Natural killer cell (primary cell): Measurements from ENCODE around the gene SMAD5. TPM values are rescaled to one million over a fixed set of nuclear protein-coding genes. Genes with fewer than 3 reads are reported as not detected.

Experiments
- ATAC-seq, 3 donors: fragments of 150-1000 bp in 2 of 3; fragments of 200-7000 bp in 1 of 3; cut with Tn5 transposase; 1 replicate in 1 of 3; 2 replicates in 2 of 3; pipeline ENCODE4 v1.10.0; 2021; ENCODE audit warnings: mild to moderate bottlenecking in 2 of 3, moderate library complexity in 2 of 3
- DNase-seq, 2 donors: peaks; one replicate each; pipeline versions ENCODE4 v3.0.0 to v3.0.0-alpha.2; 2013 to 2021; ENCODE audit warnings: mixed read lengths in 1 of 2
- H3K27ac ChIP-seq: one replicate; pipeline ENCODE4 v1.5.1; 2013; ENCODE audit warnings: mild to moderate bottlenecking, low read length
- H3K27me3 ChIP-seq: one replicate; pipeline ENCODE4 v1.6.1; 2013; ENCODE audit warnings: low read length; ENCODE audit not compliant: control insufficient read depth, insufficient read depth
- H3K36me3 ChIP-seq: one replicate; pipeline ENCODE4 v1.6.1; 2013; ENCODE audit warnings: low read length; ENCODE audit not compliant: control insufficient read depth, insufficient read depth
- H3K4me1 ChIP-seq: one replicate; pipeline ENCODE4 v1.6.1; 2013; ENCODE audit warnings: low read length; ENCODE audit not compliant: control insufficient read depth, insufficient read depth
- H3K4me3 ChIP-seq: one replicate; pipeline ENCODE4 v1.5.1; 2013; ENCODE audit warnings: low read length
- H3K9me3 ChIP-seq: one replicate; pipeline ENCODE4 v1.6.1; 2013; ENCODE audit warnings: low read length; ENCODE audit not compliant: control insufficient read depth, insufficient read depth
- H3K27ac Mint-ChIP-seq, 2 donors: one replicate each; pipeline ENCODE4 v1.8.0; 2022; ENCODE audit warnings: mild to moderate bottlenecking in 2 of 2, mixed read lengths in 2 of 2, moderate library complexity in 1 of 2
- H3K27me3 Mint-ChIP-seq, 2 donors: one replicate each; pipeline ENCODE4 v1.8.0; 2022; ENCODE audit warnings: low read depth in 2 of 2, mixed read lengths in 2 of 2
- H3K36me3 Mint-ChIP-seq: one replicate; pipeline ENCODE4 v1.8.0; 2022; ENCODE audit warnings: mixed read lengths
- H3K4me1 Mint-ChIP-seq, 2 donors: one replicate each; pipeline ENCODE4 v1.8.0; 2022; ENCODE audit warnings: mixed read lengths in 2 of 2
- H3K4me3 Mint-ChIP-seq: one replicate; pipeline ENCODE4 v1.8.0; 2022; ENCODE audit warnings: mild to moderate bottlenecking, moderate library complexity, mixed read lengths
- H3K9me3 Mint-ChIP-seq, 2 donors: one replicate each; pipeline ENCODE4 v1.8.0; 2022; ENCODE audit warnings: mixed read lengths in 2 of 2
- CTCF ChIP-seq: fragments of 200-600 bp; IDR thresholded peaks from one replicate; pipeline ENCODE4 v1.8.0; 2022; ENCODE audit warnings: antibody characterized with exemption
- WGBS: methylation state at CpG from one replicate; pipeline ENCODE4 v1.1.7; 2013; ENCODE audit warnings: missing lambda C conversion rate; ENCODE audit not compliant: insufficient coverage; 5-methylcytosine and 5-hydroxymethylcytosine counted together
- intact Hi-C: fragments of 100-400 bp; cut with micrococcal nuclease; formaldehyde crosslinking; loops from one replicate; pipeline ENCODE4 v1.14.2; 2022
- total RNA-seq, 4 donors: library from RNA; stranded (reverse); fragments of 120-200 nt in 1 of 4; gene quantifications; one replicate each; pipeline versions ENCODE4 v1.2.3 to v1.2.4, GENCODE V29; 2013 to 2022

SMAD5 gene
- total RNA-seq, 3 donors from 2014 or later (not counting 1 experiment from before 2014, with no cell fraction given): 44.0 to 60.1 (median 54.1) TPM

- 5% methylated on average over 56 of the region's 56 CpGs for WGBS
- H3K27ac Mint-ChIP-seq: no peak overlapping the region
- peaks cover 8% of the 10 kb centered on the region for H3K36me3 Mint-ChIP-seq
- H3K27me3 Mint-ChIP-seq: peaks cover 23 to 30% of the 10 kb centered on the region in 2 donors
- Histone ChIP-seq H3K4me1 (peaks cover 8% of the 10 kb centered on the region), H3K4me3 (no peak overlapping the region), H3K36me3 (peaks cover 7% of the 10 kb centered on the region), H3K27ac (no peak overlapping the region), H3K9me3 (no peaks in the 10 kb centered on the region), H3K27me3 (peaks cover 11% of the 10 kb centered on the region)
- no peaks in the 10 kb centered on the region for H3K9me3 Mint-ChIP-seq
- DNase-seq: no peak
- TF ChIP-seq CTCF: no peak
- ATAC-seq: no peak
- H3K4me3 Mint-ChIP-seq: no peak overlapping the region
- intact Hi-C loops: no loop called here
- peaks cover 0 to 8% of the 10 kb centered on the region in 2 donors for H3K4me1 Mint-ChIP-seq
These were observed 59.4 kb downstream of the SMAD5 start for GRCh38 chr5:136192015-136192525.

- WGBS: 2% methylated on average over 81 of the region's 81 CpGs
- no peak for DNase-seq
- intact Hi-C loops: no loop called here
- Mint-ChIP-seq H3K27me3 (peaks cover 23 to 32% of the 10 kb centered on the region in 2 donors), H3K36me3 (peaks cover 8% of the 10 kb centered on the region), H3K27ac (no peak within 1 kb of the TSS), H3K9me3 (no peaks in the 10 kb centered on the region), H3K4me1 (peaks cover 0 to 8% of the 10 kb centered on the region in 2 donors), H3K4me3 (no peak within 1 kb of the TSS)
- H3K27me3 ChIP-seq: peaks cover 11% of the 10 kb centered on the region
- H3K4me3 ChIP-seq: no peak within 1 kb of the TSS
- no peaks in the 10 kb centered on the region for H3K9me3 ChIP-seq
- H3K4me1 ChIP-seq: peaks cover 8% of the 10 kb centered on the region
- peaks cover 4% of the 10 kb centered on the region for H3K36me3 ChIP-seq
- no peak for TF ChIP-seq CTCF
- no peak within 1 kb of the TSS for H3K27ac ChIP-seq
- no peak for ATAC-seq
These were observed 60.1 kb downstream of the SMAD5 start, which contains the start of gene SMIM32 for GRCh38 chr5:136192526-136193321. TSS of gene SMIM32 (minus strand) at chr5:136193162. CDS start at chr5:136192524, 638 bp downstream.

- intact Hi-C loops: no loop called here
- Histone ChIP-seq H3K4me3 (no peak overlapping the region), H3K27me3 (peaks cover 11% of the 10 kb centered on the region), H3K27ac (no peak overlapping the region), H3K9me3 (no peaks in the 10 kb centered on the region), H3K36me3 (no peaks in the 10 kb centered on the region), H3K4me1 (peaks cover 8% of the 10 kb centered on the region)
- 59% methylated on average over 18 of the region's 18 CpGs for WGBS
- no peak for DNase-seq
- H3K27ac Mint-ChIP-seq: no peak overlapping the region
- no peaks in the 10 kb centered on the region for H3K9me3 Mint-ChIP-seq
- peaks cover 0 to 8% of the 10 kb centered on the region in 2 donors for H3K4me1 Mint-ChIP-seq
- peaks cover 23 to 32% of the 10 kb centered on the region in 2 donors for H3K27me3 Mint-ChIP-seq
- no peak for TF ChIP-seq CTCF
- no peak overlapping the region for H3K4me3 Mint-ChIP-seq
- ATAC-seq: no peak
- peaks cover 8% of the 10 kb centered on the region for H3K36me3 Mint-ChIP-seq
These were observed 60.8 kb downstream of the SMAD5 start for GRCh38 chr5:136193322-136193935.
